EL (cell line): ENCODE measurements around the gene SBF1.

Experiments
- DNase-seq: peaks from one replicate; pipeline ENCODE4 v3.0.0-alpha.2; 2016

The SBF1 gene

GRCh38 chr22:50483977-50484853 is 9.4 kb upstream of the SBF1 start:
- no peak for DNase-seq

GRCh38 chr22:50483556-50483955 is 8.7 kb upstream of the SBF1 start:
- DNase-seq = no peak

- DNase-seq = no peak
These were observed 8.3 kb upstream of the SBF1 start for GRCh38 chr22:50483106-50483505.

- no peak for DNase-seq
These were observed 7.6 kb upstream of the SBF1 start for GRCh38 chr22:50482107-50483074.

GRCh38 chr22:50481440-50482106 is 6.7 kb upstream of the SBF1 start, which contains the start of gene ADM2:
Gene ADM2, plus strand, starts transcription at chr22:50481543. Its CDS starts 305 bp downstream, at chr22:50481848.
- peak; percentile 39 for DNase-seq

GRCh38 chr22:50481045-50481439 is 6.2 kb upstream of the SBF1 start:
- DNase-seq = no peak

GRCh38 chr22:50479721-50480120 is 4.9 kb upstream of the SBF1 start:
- DNase-seq = no peak

GRCh38 chr22:50477923-50478322 is 3.1 kb upstream of the SBF1 start:
- no peak for DNase-seq

- DNase-seq = no peak
These were observed 2.0 kb upstream of the SBF1 start for GRCh38 chr22:50476868-50477267.

GRCh38 chr22:50475652-50476002 is 792 bp upstream of the SBF1 start:
- no peak for DNase-seq

GRCh38 chr22:50473855-50474671 is 772 bp downstream of the SBF1 start:
- DNase-seq = peak; percentile 61

GRCh38 chr22:50473088-50473487 is 1.7 kb downstream of the SBF1 start:
- no peak for DNase-seq

- no peak for DNase-seq
These were observed 2.9 kb downstream of the SBF1 start for GRCh38 chr22:50471962-50472361.

GRCh38 chr22:50471197-50471847 is 3.5 kb downstream of the SBF1 start:
- no peak for DNase-seq

GRCh38 chr22:50470491-50470890 is 4.3 kb downstream of the SBF1 start:
- DNase-seq = no peak

- DNase-seq = peak; percentile 75
These were observed 5.2 kb downstream of the SBF1 start for GRCh38 chr22:50469377-50470305.

GRCh38 chr22:50468626-50469025 is 6.2 kb downstream of the SBF1 start:
- no peak for DNase-seq

- no peak for DNase-seq
These were observed 6.9 kb downstream of the SBF1 start for GRCh38 chr22:50467773-50468440.

- DNase-seq = no peak
These were observed 7.5 kb downstream of the SBF1 start for GRCh38 chr22:50467341-50467740.
